ENCODE results near the gene GGA3.
"Not testable (repeated sequence)": the region's sequence is repeated elsewhere in the genome, so short reads cannot be mapped to it uniquely, and the experiment has no call there.

Gene GGA3

GRCh38 chr17:75261336-75262111 is at the start of gene GGA3, which contains the start of gene MRPS7:
Gene GGA3, minus strand, starts transcription at chr17:75261606. Its CDS starts 19 bp downstream, at chr17:75261587.
Gene MRPS7, plus strand, starts transcription at chr17:75261879. Its CDS starts 22 bp downstream, at chr17:75261901.
- peak; percentile 94 for DNase-seq (ENCODE audit: low read depth in 2 of 2)

GRCh38 chr17:75308732-75309629 is 47.6 kb upstream of the GGA3 start:
- no peak for DNase-seq (ENCODE audit: low read depth in 2 of 2)

- no peak for DNase-seq (ENCODE audit: low read depth in 2 of 2)
These were observed 46.7 kb upstream of the GGA3 start for GRCh38 chr17:75307957-75308731.

GRCh38 chr17:75301502-75302206 is 40.2 kb upstream of the GGA3 start:
- no peak for DNase-seq (ENCODE audit: low read depth in 2 of 2)

- DNase-seq (ENCODE audit: low read depth in 2 of 2): no peak
These were observed 39.6 kb upstream of the GGA3 start for GRCh38 chr17:75301049-75301448.

GRCh38 chr17:75300280-75300679 is 38.9 kb upstream of the GGA3 start:
- no peak for DNase-seq (ENCODE audit: low read depth in 2 of 2)

- DNase-seq (ENCODE audit: low read depth in 2 of 2): no peak
These were observed 34.1 kb upstream of the GGA3 start for GRCh38 chr17:75295201-75296158.

- not testable (repeated sequence) for DNase-seq (ENCODE audit: low read depth in 2 of 2)
These were observed 31.5 kb upstream of the GGA3 start for GRCh38 chr17:75292810-75293448.

GRCh38 chr17:75289832-75290337 is 28.5 kb upstream of the GGA3 start:
- peak; percentile 46 to 61 for DNase-seq (ENCODE audit: low read depth in 2 of 2)

GRCh38 chr17:75289115-75289831 is 27.9 kb upstream of the GGA3 start, which contains the start of gene SLC25A19:
Gene SLC25A19, minus strand, starts transcription at chr17:75289433. Its CDS starts 2,669 bp downstream, at chr17:75286764.
- peak; percentile 86 to 91 for DNase-seq (ENCODE audit: low read depth in 2 of 2)

GRCh38 chr17:75288770-75289114 is 27.3 kb upstream of the GGA3 start:
- peak; percentile 25 to 32 for DNase-seq (ENCODE audit: low read depth in 2 of 2)

- DNase-seq (ENCODE audit: low read depth in 2 of 2): no peak
These were observed 27.0 kb upstream of the GGA3 start for GRCh38 chr17:75288359-75288758.

GRCh38 chr17:75287221-75287620 is 25.8 kb upstream of the GGA3 start:
- DNase-seq (ENCODE audit: low read depth in 2 of 2): no peak

GRCh38 chr17:75285123-75285522 is 23.7 kb upstream of the GGA3 start:
- DNase-seq (ENCODE audit: low read depth in 2 of 2): no peak

GRCh38 chr17:75280189-75280588 is 18.8 kb upstream of the GGA3 start:
- not testable (repeated sequence) for DNase-seq (ENCODE audit: low read depth in 2 of 2)

GRCh38 chr17:75277664-75278071 is 16.3 kb upstream of the GGA3 start:
- DNase-seq (ENCODE audit: low read depth in 2 of 2): no peak

GRCh38 chr17:75273977-75274708 is 12.7 kb upstream of the GGA3 start:
- no peak for DNase-seq (ENCODE audit: low read depth in 2 of 2)

GRCh38 chr17:75272848-75273184 is 11.4 kb upstream of the GGA3 start:
- no peak for DNase-seq (ENCODE audit: low read depth in 2 of 2)

Data from stimulated activated CD4-positive, alpha-beta T cell treated with anti-CD3 and anti-CD28 coated beads, Interleukin-1b, Interleukin-23, amount 100 ng/mL, for 4 hours (primary cell).